Activated T-cell treated with anti-CD3 and anti-CD28 coated beads, Interleukin-2, amount 50 U/mL, for 1 hour (primary cell): ENCODE measurements around the gene AURKB.
"Not testable (repeated sequence)": the region's sequence is repeated elsewhere in the genome, so short reads cannot be mapped to it uniquely, and the experiment has no call there.

Source experiments
- DNase-seq: peaks from one replicate; pipeline ENCODE4 v3.0.0-alpha.2; 2020

The AURKB gene

DNA sequence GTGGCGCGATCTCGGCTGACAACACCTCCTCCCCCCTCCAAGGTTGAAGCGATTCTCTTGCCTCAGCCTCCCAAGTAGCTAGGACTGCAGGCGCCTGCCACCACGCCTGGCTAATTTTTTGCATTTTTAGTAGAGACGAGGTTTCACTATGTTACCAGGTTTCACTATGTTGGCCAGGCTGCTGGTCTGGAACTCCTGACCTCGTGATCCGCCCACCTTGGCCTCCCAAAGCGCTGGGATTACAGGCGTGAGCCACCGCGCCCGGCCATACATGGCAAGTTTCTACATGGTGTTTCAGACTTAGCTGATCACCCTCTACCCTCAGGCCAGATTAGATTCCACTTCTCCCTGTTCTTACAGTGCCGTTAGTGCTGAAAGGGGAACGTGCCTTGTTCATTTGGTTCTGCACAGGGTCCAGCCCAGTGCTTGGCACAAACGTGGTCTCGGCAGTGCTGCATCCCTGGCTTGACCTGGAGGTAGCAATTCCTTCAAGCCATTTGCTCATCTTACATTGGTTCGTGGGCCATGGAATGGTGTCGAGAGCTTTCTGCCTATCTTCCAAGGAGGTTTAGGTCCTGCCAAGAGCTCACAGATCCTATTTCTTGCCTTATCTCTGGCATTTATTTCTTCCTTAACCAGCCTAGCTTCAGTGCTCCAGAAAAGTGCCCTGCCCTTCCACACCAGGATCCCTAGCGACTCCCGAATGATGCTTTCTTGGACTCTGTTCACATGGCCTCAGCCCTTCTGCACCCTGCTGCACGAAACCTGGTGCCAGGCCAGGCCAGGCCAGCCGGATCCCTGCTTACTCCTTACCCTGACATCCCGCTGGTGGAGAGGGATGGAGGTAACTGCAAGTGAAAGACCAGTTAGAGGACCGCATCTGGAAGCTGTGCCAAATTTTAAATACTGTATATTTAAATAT is 14.8 kb upstream of the AURKB start:
- DNase-seq = no peak

DNA sequence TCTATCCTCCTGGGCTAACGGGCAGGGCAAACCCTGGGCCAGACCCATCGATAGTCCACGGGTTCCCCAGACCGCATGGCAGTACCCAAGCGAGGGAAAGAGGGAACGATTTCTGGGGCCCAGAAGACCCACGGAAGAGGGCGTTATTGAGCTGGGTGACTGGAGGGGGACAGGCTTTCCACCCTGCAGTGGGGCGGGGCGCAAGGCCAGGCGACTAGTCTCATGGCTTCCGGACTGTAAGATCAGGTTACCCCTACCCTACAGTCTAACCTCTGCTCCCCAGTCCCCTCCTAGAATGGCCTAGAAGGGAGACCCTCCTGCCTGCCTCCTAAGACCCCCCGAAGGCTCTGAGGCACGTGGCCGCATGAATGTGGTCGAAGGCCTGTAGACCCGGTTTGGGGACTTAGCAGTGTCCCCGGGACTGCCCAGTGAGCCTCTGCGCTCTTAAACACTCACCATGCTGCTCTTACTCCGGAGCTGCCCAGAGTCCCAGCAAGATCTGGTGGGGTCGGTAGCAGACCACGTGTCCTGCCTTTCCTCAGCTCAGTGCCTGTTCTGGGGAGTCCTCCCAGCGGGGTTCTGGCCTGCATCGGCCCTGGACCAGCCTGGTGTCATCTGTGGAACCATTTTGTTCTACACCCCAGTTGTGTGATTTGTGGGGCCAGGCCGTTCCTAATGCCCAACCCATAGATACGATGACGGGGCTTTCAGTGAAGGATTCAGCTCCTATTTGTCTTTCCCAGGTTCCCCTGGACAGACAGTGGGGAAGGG is 13.2 kb upstream of the AURKB start:
- DNase-seq = peak; percentile 61

GRCh38 chr17:8222630-8223355 is 12.4 kb upstream of the AURKB start:
- peak; percentile 92 for DNase-seq

- DNase-seq = peak; percentile 79
Measured at GRCh38 chr17:8222380-8222629, 11.9 kb upstream of the AURKB start.

DNA sequence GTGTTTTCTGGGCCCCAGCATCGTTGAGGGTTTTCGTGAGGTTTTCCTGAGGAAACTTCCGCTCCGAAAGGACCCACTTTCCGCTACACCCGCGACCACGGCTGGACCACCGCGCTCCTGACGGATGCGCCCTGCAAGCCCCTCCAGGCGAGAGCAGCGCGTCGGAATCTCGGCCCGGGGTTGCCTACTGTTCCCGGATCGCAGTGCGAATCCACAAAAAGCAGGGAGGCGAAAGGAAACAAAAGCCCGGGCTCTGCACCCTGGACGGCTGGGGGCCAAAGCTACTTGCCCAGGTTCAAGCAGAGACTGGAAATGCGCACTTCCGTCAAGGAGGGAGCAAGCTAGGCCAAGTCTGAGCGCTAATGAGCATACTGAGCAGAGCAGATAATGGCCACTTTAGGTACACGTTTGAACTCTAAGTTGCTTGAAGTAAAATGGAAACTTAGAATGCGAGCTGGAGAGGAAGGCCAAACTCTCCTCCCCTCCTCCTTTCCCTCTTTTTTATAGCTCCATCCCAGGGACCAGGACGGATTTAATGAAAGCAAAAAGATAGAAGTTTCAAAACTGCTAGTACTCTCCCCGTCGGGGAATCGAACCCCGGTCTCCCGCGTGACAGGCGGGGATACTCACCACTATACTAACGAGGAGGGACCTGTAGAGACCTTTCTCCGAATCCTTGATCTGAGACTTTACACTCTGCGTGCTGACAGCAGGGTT is 11.4 kb upstream of the AURKB start:
- DNase-seq = peak; percentile 90

- DNase-seq = peak; percentile 88
Measured at GRCh38 chr17:8220783-8221662, 10.6 kb upstream of the AURKB start.

DNA sequence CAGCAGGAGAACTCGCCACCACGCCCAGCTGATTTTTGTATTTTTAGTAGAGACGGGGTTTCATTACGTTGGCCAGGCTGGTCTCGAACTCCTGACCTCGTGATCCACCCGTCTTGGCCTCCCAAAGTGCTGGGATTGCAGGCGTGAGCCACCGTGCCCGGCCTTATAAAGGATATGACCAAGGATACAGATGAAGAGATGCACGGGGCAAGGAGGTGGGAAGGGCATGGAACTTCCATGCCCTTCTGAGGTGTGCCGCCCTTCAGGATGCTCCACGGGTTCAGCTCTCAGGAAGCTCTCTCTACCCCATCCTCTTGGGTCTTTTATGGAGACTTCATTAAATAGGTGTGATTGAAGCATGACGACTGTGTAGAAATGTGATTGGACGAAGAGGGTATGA is 3.6 kb upstream of the AURKB start:
- not testable (repeated sequence) for DNase-seq

DNA sequence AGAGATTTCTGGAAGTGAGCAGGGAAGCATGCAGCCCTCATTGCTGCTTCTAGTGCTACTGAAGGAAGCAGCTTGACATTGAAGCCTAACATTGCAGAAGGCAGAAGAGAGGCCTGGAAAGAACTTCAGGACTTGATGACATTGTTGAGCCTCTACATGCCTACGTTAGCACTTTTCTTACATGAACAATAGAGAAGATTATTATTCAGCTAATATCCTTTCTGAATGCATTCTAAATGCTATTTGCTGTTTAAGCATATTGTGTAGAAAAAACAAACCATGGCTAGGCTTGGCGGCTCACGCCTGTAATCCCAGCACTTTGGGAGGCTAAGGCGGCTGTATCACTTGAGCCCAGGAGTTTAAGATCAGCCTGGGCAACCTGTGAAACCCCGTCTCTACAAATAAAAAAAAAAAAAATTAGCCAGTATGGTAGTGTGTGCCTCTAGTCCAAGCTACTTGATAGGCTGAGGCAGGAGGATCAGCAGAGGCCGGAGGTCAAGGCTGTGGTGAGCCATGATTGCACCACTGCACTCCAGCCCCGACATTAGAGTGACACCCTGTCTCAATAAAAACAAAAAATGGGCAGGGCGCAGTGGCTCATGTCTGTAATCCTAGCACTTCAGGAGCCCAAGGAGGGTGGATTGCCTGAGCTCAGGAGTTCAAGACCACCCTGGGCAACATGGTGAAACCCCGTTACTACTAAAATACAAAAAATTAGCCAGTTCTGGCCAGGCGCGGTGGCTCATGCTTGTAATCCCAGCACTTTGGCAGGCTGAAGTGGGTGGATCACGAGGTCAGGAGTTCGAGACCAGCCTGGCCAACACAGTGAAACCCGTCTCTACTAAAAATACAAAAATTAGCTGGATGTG is 2.2 kb upstream of the AURKB start:
- no peak for DNase-seq

DNA sequence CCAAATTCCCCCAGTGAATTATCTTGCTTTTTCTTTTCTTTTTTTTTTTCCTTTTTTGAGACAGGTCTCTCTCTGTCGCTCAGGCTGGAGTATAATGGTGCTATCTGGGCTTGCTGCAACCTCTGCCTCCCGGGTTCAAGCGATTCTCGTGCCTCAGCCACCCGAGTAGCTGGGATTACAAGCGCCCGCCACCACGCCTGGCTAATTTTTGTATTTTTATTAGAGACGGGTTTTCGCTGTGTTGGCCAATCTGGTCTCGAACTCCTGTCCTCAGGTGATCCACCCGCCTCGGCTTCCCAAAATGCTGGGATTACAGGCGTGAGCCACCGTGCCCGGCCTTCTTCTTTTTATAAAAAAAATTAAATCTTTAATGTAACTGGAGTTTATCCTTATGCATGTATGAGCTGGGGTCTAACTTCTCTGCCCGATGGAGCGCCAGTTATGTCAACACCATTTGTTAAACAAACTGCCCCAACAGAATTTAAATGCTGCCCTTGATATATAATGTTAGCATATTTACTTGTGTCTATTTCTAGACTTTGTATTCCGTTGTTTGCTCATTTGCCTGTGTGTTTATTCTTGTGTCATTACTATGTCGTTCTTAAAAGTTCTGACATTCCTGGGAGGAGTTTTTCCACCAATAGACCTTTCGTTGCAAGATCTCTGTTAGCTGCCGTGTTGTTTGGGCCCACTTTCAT is 535 bp upstream of the AURKB start:
- no peak for DNase-seq

GRCh38 chr17:8206536-8206935 is 3.8 kb downstream of the AURKB start:
- no peak for DNase-seq

GRCh38 chr17:8204761-8205555 is 5.4 kb downstream of the AURKB start:
- no peak for DNase-seq

- peak; percentile 37 for DNase-seq
Measured at GRCh38 chr17:8192070-8192815, 18.1 kb downstream of the AURKB start.

DNA sequence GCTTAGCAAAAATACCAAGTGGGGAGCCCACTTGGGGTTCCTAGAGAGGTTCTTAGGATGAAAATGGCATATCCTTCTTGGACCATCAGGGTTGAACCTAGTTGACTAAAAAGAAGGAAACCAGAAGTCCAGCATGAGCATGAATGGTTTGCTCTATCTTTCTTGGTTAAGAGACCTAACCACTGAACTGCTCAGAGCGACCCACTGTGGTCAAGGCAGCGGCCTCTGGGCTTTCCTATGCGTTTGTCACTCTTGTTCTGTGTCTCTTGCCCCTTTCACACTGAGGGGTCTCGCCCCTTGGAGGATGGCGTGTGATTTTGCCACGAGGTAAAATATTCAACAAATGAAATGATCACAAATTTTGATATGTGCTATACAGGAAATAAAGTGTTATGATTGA is 19.9 kb downstream of the AURKB start:
- DNase-seq = no peak

- DNase-seq = peak; percentile 86
Measured at GRCh38 chr17:8189711-8190477, 20.5 kb downstream of the AURKB start, which contains the start of gene BORCS6. TSS of gene BORCS6 (minus strand) at chr17:8190180. CDS start at chr17:8190140, 40 bp downstream.

- DNase-seq = no peak
Measured at GRCh38 chr17:8189041-8189710, 21.2 kb downstream of the AURKB start.

GRCh38 chr17:8188263-8188839 is 22.0 kb downstream of the AURKB start:
- peak; percentile 38 for DNase-seq
